ENCODE data around the gene ACE.
"Not testable (repeated sequence)": the region's sequence is repeated elsewhere in the genome, so short reads cannot be mapped to it uniquely, and the experiment has no call there.

ACE gene

DNA sequence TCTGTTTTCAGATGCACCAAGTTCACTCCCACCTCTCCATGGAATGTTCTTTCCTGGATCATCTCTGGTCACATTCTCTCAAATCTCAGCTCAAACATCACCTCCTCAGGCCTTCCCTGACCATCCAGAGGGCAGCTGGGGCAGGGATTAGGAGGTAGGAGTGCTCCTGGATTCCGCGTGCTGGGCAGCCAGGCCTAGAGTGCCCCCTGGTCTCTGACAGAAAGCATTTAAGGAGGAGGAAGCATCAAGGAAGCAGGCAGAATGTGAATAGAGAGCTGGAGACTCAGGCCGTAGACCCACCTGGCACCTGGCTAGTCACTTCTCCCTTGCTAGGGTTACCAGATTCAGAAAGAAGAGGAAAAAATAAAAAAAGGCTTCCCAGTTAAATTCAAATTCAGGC, 28.2 kb upstream of the ACE start:
- no peak for DNase-seq (ENCODE audit: low spot score)

DNA sequence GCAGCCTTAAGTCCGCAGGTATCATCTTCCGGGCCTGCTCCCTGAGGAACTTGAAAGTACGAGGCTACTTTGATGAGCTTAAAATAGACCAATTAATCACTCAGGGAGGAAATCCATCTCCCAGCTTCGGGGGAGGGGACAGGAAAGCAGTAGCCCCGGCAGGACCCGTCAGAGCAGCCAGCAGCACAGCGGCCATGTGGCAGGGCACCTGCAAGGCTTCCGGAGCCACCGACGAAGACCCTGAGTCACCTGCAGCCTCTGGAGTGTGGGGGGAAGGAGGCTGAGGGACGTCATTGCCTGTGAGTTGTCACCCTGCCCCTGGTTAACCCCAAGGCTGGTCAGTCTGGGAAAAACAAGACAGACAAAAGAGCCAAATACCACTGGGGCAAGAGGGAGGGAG, 26.3 kb upstream of the ACE start:
- Mint-ChIP-seq H3K4me1 (ENCODE audit: low read depth) (peaks cover 12% of the 10 kb centered on the region), H3K9me3 (no peaks in the 10 kb centered on the region), H3K4me3 (no peak overlapping the region), H3K36me3 (ENCODE audit: low read depth) (no peaks in the 10 kb centered on the region), H3K27ac (no peak overlapping the region), H3K27me3 (ENCODE audit: low read depth) (peaks cover 29% of the 10 kb centered on the region)
- DNase-seq (ENCODE audit: low spot score): no peak

More for the DNA sequence above, 28.2 kb upstream of the ACE start:
- Mint-ChIP-seq H3K36me3 (ENCODE audit: low read depth) (no peaks in the 10 kb centered on the region), H3K27ac (no peak overlapping the region), H3K4me1 (ENCODE audit: low read depth) (peaks cover 16% of the 10 kb centered on the region), H3K9me3 (no peaks in the 10 kb centered on the region), H3K4me3 (peak overlapping the region; percentile 3), H3K27me3 (ENCODE audit: low read depth) (peaks cover 42% of the 10 kb centered on the region)

DNA sequence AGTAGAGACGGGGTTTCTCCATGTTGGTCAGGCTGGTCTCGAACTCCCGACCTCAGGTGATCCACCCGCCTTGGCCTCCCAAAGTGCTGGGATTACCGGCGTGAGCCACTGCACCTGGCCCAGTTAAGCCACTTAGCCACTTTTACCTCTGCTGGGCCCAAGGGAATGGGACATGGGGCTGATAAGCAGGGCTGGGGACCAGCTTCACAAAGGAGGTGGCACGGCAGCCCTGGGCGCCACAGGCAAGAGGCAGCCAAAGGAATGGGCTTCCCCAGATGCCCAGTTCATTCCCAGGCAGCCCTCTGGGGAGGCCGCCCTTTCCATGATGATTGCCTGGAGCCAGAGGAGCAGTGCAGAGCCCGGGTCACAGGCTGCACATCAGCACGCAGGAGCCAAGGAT, 25.7 kb upstream of the ACE start:
- no peaks in the 10 kb centered on the region for H3K36me3 Mint-ChIP-seq (ENCODE audit: low read depth)
- H3K27me3 Mint-ChIP-seq (ENCODE audit: low read depth): peaks cover 28% of the 10 kb centered on the region
- H3K4me3 Mint-ChIP-seq: no peak overlapping the region
- DNase-seq (ENCODE audit: low spot score): no peak
- H3K27ac Mint-ChIP-seq: no peak overlapping the region
- peaks cover 12% of the 10 kb centered on the region for H3K4me1 Mint-ChIP-seq (ENCODE audit: low read depth)
- no peaks in the 10 kb centered on the region for H3K9me3 Mint-ChIP-seq

DNA sequence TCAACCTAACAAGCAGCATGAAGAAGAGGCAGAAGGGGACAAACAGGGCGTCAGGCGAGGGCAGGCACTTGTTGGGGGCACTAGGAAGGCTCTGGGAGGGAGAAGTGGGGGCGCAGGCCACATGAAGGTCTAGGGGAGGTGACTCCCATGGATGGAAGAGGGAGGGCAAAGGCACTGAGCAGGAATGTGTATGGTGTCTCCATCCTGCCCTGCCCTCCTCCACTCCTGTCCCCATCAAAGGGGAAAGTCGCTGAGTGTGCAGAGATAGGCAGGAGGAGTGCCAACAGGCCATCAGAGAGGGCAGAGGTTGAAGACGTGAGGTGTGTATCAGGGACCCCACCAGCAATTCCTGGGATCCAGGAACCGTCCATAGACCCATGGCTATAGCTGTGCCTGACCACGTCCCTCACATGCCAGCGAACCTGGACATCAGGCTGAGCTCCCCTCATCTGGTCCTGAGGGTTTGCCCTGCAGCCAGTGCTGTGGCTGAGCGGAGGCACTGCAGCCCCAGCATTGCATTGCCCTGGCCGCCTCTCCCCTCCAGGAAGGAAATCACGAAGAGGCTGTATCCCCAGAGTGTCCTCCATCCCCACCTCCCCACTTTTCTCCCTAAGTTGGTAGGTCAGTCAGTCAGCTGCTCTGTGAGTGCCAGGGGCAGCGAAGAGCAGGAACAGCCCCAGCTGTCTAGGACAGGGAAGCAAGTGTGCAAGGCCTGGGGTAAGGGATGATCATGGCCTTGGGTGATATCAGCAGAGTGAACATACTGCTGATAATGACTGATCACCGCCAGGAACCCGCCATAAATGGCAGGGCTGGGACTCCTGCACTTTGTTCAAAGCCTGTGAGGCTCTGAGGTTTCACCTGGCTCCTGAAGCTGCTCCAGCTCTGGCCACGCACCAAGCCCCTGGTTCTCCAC, 24.6 kb upstream of the ACE start:
- Mint-ChIP-seq H3K4me1 (ENCODE audit: low read depth) (peaks cover 8% of the 10 kb centered on the region), H3K27ac (no peak overlapping the region), H3K36me3 (ENCODE audit: low read depth) (no peaks in the 10 kb centered on the region), H3K4me3 (no peak overlapping the region), H3K9me3 (no peaks in the 10 kb centered on the region), H3K27me3 (ENCODE audit: low read depth) (peaks cover 24% of the 10 kb centered on the region)
- no peak for DNase-seq (ENCODE audit: low spot score)

DNA sequence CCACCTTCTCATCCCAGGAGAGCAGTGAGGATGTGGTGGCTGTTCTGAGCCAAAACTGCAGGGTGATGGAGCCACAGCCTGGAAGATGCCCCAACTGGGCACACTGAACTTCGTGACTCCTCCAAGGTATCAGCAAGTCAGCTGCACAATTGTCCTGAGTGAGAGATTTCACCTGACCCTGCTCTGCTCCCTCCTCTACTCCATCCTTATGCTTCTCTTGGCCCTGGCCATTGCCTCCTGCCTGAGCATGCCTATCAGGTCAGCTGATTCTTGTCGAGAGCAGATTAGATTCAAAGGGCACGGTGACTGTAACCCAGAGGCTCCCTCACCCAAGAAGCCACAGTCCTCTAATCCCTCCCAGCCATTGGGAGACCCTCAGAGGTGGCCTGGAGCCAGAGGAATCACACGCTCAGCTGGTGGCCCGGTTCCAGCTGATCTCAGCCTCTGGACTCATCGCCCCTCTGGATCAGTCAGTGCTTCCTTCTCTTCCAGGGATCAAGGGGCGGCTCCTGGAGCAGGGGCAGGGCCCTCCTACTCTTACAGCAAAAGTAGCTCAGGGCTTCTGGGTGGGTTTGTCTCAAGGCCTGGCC, 23.8 kb upstream of the ACE start:
- Mint-ChIP-seq H3K9me3 (no peaks in the 10 kb centered on the region), H3K36me3 (ENCODE audit: low read depth) (no peaks in the 10 kb centered on the region), H3K4me1 (ENCODE audit: low read depth) (peaks cover 4% of the 10 kb centered on the region), H3K27me3 (ENCODE audit: low read depth) (peaks cover 20% of the 10 kb centered on the region), H3K4me3 (no peak overlapping the region), H3K27ac (no peak overlapping the region)
- no peak for DNase-seq (ENCODE audit: low spot score)

DNA sequence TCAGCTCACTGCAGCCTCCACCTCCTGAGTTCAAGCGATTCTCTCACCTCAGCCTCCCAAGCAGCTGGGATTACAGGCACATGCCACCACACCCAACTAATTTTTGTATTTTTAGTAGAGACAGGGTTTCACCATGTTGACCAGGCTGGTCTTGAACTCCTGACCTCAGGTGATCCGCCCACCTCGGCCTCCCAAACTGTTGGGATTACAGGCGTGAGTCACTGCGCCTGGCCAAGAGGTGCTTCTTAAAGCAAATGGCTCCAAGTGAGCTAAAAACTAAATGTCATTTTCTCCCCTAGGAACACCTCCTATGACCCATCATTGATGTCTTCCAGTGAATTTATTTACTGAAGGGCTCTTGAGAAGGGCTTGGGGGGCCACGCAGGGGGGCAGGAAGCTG, 22.5 kb upstream of the ACE start:
- not testable (repeated sequence) for H3K4me3 Mint-ChIP-seq; H3K9me3 Mint-ChIP-seq; H3K36me3 Mint-ChIP-seq (ENCODE audit: low read depth); H3K27ac Mint-ChIP-seq; DNase-seq (ENCODE audit: low spot score); H3K4me1 Mint-ChIP-seq (ENCODE audit: low read depth)
- peaks cover 15% of the 10 kb centered on the region for H3K27me3 Mint-ChIP-seq (ENCODE audit: low read depth)

DNA sequence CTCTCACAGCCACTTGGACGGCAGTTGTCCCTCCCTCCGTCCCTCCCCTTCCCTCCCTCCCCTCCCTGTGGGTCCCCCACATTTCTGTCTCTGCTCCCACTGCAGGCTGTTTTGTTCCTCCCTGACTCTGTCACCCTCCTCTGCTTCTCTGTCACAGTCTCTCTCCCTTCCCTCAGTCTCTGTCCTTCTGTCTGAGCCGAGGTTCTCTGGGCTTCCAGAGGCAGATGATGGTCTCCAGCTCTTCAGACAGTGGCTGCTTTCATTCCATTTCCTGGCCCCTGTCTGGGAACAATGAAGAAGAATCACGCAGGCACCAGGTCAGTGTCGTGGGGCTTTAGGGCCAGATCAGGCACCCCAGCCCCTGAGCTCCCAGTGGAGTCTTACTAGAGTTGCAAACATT, 21.9 kb upstream of the ACE start:
- Mint-ChIP-seq H3K27ac (no peak overlapping the region), H3K4me3 (no peak overlapping the region), H3K36me3 (ENCODE audit: low read depth) (no peaks in the 10 kb centered on the region), H3K9me3 (no peaks in the 10 kb centered on the region), H3K27me3 (ENCODE audit: low read depth) (peaks cover 9% of the 10 kb centered on the region), H3K4me1 (ENCODE audit: low read depth) (peaks cover 2% of the 10 kb centered on the region)
- DNase-seq (ENCODE audit: low spot score): no peak

DNA sequence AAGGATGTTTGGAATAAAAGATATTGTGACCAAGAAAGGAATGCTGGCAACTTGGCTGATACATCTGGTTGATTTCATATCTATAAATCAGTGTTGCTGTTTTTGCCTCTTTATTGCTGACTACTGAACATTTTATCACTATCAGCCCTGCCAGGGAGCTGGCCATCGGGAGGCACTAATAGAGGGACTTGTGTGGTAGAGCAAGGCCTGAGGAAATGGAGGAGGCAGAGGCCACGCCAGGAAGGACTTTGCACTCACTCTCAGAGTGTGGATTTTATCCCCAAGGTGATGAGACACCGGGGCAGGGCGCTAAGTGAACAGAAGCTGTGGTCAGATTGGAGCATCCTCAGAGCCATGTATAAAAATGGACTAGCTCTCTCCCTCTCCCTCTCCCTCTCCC, 21.4 kb upstream of the ACE start:
- DNase-seq (ENCODE audit: low spot score): no peak
- no peaks in the 10 kb centered on the region for H3K4me1 Mint-ChIP-seq (ENCODE audit: low read depth)
- H3K27me3 Mint-ChIP-seq (ENCODE audit: low read depth): peaks cover 5% of the 10 kb centered on the region
- no peaks in the 10 kb centered on the region for H3K36me3 Mint-ChIP-seq (ENCODE audit: low read depth)
- no peak overlapping the region for H3K27ac Mint-ChIP-seq
- H3K9me3 Mint-ChIP-seq: no peaks in the 10 kb centered on the region
- no peak overlapping the region for H3K4me3 Mint-ChIP-seq

DNA sequence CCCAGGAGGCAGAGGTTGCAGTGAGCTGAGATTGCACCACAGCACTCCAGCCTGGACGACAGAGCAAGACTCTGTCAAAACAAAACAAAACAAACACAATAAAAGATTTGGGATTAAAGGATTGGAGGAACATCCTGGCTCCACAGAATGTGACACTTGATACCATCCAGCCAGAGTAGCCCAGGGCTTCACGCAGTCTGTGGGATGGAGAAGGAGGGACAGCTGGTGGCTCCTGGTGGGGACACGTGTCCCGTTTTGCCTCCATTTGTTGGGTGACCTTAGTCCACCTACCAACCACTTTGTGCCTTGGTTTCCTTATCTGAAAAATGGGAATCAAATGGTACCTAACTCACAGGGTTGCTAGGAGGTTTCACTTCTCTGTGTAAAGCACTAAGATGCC, 18.4 kb upstream of the ACE start:
- H3K36me3 Mint-ChIP-seq (ENCODE audit: low read depth): no peaks in the 10 kb centered on the region
- no peak overlapping the region for H3K4me3 Mint-ChIP-seq
- H3K9me3 Mint-ChIP-seq: no peaks in the 10 kb centered on the region
- no peaks in the 10 kb centered on the region for H3K4me1 Mint-ChIP-seq (ENCODE audit: low read depth)
- DNase-seq (ENCODE audit: low spot score): no peak
- H3K27ac Mint-ChIP-seq: no peak overlapping the region
- peaks cover 4% of the 10 kb centered on the region for H3K27me3 Mint-ChIP-seq (ENCODE audit: low read depth)

DNA sequence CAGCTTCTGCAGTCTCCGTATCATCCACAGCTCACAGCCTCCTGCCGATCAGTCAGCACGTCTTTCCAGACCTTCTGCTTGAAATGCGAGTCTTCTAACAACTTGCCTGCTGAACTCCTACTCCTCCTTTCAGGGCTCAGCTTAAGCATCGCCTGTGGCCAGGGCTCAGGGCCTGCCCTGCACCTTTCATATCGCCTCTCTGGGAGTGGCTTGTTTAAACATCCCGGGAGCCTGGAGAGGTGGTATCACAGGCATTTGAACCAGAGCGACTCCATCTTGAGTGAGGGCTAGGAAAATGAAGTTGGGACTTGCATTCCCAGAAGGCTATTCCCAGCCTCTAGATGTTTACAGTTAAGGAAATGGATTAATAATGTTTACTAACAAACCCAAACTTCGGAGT, 16.8 kb upstream of the ACE start:
- H3K27me3 Mint-ChIP-seq (ENCODE audit: low read depth): peaks cover 13% of the 10 kb centered on the region
- H3K27ac Mint-ChIP-seq: no peak overlapping the region
- no peak for DNase-seq (ENCODE audit: low spot score)

DNA sequence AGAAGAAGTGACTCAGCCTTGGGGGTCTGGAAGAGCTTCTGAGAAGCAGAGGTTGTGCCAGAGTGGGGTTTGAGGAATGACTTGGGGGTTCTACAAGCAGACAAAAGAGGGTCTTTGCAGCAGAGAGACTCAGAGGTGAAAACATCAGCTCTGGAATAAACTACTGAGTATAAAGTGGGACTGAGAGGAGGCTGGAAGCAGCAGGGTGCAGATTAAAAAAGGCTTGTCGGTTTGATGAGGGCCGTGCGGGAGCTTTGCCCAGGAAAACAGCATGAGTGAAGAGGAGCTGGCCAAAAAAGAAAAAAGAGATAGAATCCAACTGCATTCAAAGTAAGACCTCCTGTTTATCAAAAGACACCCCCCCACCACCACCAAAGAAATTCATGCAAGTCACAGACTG, 13.1 kb upstream of the ACE start:
- H3K4me3 Mint-ChIP-seq: no peak overlapping the region
- H3K36me3 Mint-ChIP-seq (ENCODE audit: low read depth): no peaks in the 10 kb centered on the region
- H3K4me1 Mint-ChIP-seq (ENCODE audit: low read depth): no peaks in the 10 kb centered on the region
- no peak for DNase-seq (ENCODE audit: low spot score)
- peaks cover 17% of the 10 kb centered on the region for H3K27me3 Mint-ChIP-seq (ENCODE audit: low read depth)
- no peak overlapping the region for H3K27ac Mint-ChIP-seq
- H3K9me3 Mint-ChIP-seq: no peaks in the 10 kb centered on the region

More for the DNA sequence above, 16.8 kb upstream of the ACE start:
- Mint-ChIP-seq H3K36me3 (ENCODE audit: low read depth) (no peaks in the 10 kb centered on the region), H3K4me1 (ENCODE audit: low read depth) (no peaks in the 10 kb centered on the region), H3K9me3 (no peaks in the 10 kb centered on the region), H3K4me3 (no peak overlapping the region)

DNA sequence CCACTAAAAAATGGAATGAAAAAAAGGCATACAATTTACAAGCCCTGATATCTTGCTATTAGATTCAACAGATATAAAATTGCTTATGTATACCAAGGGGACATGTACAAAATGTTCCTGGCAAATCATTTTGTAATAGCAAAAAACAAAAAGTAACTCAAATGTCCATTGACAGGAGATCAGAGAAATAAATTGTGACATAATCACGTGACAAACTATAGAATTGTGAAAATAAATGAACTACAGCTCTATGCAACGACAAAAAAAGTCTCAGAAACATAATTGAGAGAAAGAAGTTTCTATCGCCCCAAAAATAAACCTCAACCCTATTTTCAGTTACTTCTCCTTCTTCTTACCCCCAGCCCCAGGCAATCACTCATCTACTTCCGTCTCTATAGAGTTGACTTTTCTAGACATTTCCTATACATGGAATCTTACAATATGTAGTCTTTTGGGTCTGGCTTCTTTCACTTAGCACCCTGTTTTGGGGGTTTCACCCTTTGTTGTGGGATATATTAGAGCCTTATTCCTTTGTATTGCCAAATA, 12.1 kb upstream of the ACE start:
- H3K9me3 Mint-ChIP-seq: no peaks in the 10 kb centered on the region
- H3K27ac Mint-ChIP-seq: no peak overlapping the region
- no peaks in the 10 kb centered on the region for H3K36me3 Mint-ChIP-seq (ENCODE audit: low read depth)
- no peak overlapping the region for H3K4me3 Mint-ChIP-seq
- DNase-seq (ENCODE audit: low spot score): no peak
- peaks cover 19% of the 10 kb centered on the region for H3K27me3 Mint-ChIP-seq (ENCODE audit: low read depth)
- no peaks in the 10 kb centered on the region for H3K4me1 Mint-ChIP-seq (ENCODE audit: low read depth)

DNA sequence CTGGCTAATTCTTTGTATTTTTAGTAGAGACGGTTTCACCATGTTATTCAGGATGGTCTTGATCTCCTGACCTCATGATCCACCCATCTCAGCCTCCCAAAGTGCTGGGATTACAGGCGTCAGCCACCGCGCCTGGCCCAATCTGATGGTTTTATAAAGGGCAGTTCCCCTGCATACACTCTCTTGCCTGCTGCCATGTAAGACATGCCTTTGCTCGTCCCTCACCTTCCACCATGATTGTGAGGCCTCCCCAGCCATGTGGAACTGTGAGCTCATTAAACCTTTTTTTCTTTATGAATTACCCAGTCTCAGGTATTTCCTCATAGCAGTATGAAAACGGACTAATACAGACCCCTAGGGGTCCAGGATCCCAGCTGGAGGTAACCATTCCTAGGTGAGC, 8.8 kb upstream of the ACE start:
- not testable (repeated sequence) for H3K9me3 Mint-ChIP-seq; H3K4me1 Mint-ChIP-seq (ENCODE audit: low read depth); H3K36me3 Mint-ChIP-seq (ENCODE audit: low read depth); H3K4me3 Mint-ChIP-seq; DNase-seq (ENCODE audit: low spot score); H3K27ac Mint-ChIP-seq
- peaks cover 29% of the 10 kb centered on the region for H3K27me3 Mint-ChIP-seq (ENCODE audit: low read depth)

DNA sequence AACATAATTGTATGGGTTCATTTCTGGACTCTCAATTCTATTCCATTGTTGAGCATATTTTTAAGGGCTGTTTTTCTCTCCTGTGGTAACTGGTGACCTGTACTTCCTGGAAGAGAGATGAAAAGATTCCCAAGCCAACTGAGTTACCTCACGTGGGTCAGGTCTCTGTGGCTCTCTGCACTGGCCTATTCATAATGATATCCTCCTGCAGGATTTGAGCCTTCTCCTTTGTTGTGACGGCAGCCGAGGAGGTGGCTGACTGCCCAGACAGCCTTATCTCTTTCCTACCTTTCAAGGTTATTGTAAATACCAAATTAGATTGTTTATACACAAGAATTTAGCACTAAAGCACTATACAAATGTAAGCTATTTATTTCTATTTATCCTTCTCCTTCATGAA, 2.7 kb upstream of the ACE start:
- no peak overlapping the region for H3K4me3 Mint-ChIP-seq

More for the DNA sequence above, 2.7 kb upstream of the ACE start:
- H3K9me3 Mint-ChIP-seq: no peaks in the 10 kb centered on the region
- no peaks in the 10 kb centered on the region for H3K36me3 Mint-ChIP-seq (ENCODE audit: low read depth)
- no peak overlapping the region for H3K27ac Mint-ChIP-seq
- no peaks in the 10 kb centered on the region for H3K4me1 Mint-ChIP-seq (ENCODE audit: low read depth)
- DNase-seq (ENCODE audit: low spot score): no peak
- H3K27me3 Mint-ChIP-seq (ENCODE audit: low read depth): peaks cover 58% of the 10 kb centered on the region
